Neural crest cell (in vitro differentiated cells): ENCODE measurements around the gene MRPS27. TPM values are rescaled to one million over a fixed set of nuclear protein-coding genes. Genes with fewer than 3 reads are reported as not detected.
A peak's percentile ranks its signal among the peaks of the same experiment; 100 is the strongest.

Experiments used
- DNase-seq: peaks from one replicate; pipeline ENCODE4 v3.0.0; 2021; ENCODE audit warnings: low read depth, mixed read lengths, low spot score
- H3K27ac Mint-ChIP-seq: one replicate; pipeline ENCODE4 v1.8.0; 2021; ENCODE audit warnings: mild to moderate bottlenecking, mixed read lengths; ENCODE audit not compliant: unreplicated experiment
- H3K27me3 Mint-ChIP-seq: 2 replicates; pipeline ENCODE4 v1.8.0; 2021; ENCODE audit warnings: low read depth, mild to moderate bottlenecking, mixed read lengths
- H3K36me3 Mint-ChIP-seq: 2 replicates; pipeline ENCODE4 v1.8.0; 2021; ENCODE audit warnings: low read depth, mild to moderate bottlenecking, mixed read lengths
- H3K4me1 Mint-ChIP-seq: 2 replicates; pipeline ENCODE4 v1.8.0; 2021; ENCODE audit warnings: mixed read lengths
- H3K4me3 Mint-ChIP-seq: one replicate; pipeline ENCODE4 v1.8.0; 2021; ENCODE audit warnings: mild to moderate bottlenecking, mixed read lengths
- H3K9me3 Mint-ChIP-seq: 2 replicates; pipeline ENCODE4 v1.8.0; 2021; ENCODE audit warnings: mixed read lengths
- CTCF ChIP-seq: fragments of 200-600 bp; sonication (generic); conservative IDR thresholded peaks from 2 replicates; pipeline ENCODE4 v1.5.0; 2021; ENCODE audit warnings: antibody characterized with exemption, mild to moderate bottlenecking
- long read RNA-seq: library from polyadenylated mRNA; unstranded; transcript quantifications from one replicate; pipeline ENCODE4 v2.0.0, GENCODE V29; 2020
- total RNA-seq: library from RNA; stranded (reverse); gene quantifications from 2 replicates; pipeline ENCODE4 v1.2.1, GENCODE V29; 2021

The MRPS27 gene
- 86.5 and 89.7 TPM in 2 replicates for total RNA-seq
- long read RNA-seq, transcript MRPS27-201 (11 exons, 2,785 nt), result major isoform, 388 of 494 reads
- long read RNA-seq, transcript MRPS27-202 (11 exons, 2,628 nt), result minor isoform, 30 of 494 reads
- long read RNA-seq, partial matches to known transcripts, result 17 of 494 reads
- long read RNA-seq, other reads (novel, unspliced or antisense), result 55 of 494 reads

- peaks cover 18% of the 10 kb centered on the region for H3K4me1 Mint-ChIP-seq
- no peaks in the 10 kb centered on the region for H3K27me3 Mint-ChIP-seq
- TF ChIP-seq CTCF, result peak; percentile 53
- peak; percentile 90 for DNase-seq
- peak within 1 kb of the TSS; percentile 100 for H3K4me3 Mint-ChIP-seq
- H3K27ac Mint-ChIP-seq, result peak within 1 kb of the TSS; percentile 99
- H3K9me3 Mint-ChIP-seq, result no peaks in the 10 kb centered on the region
- peaks cover 9% of the 10 kb centered on the region for H3K36me3 Mint-ChIP-seq
These were observed at the start of gene MRPS27, which contains the start of gene PTCD2 for GRCh38 chr5:72319976-72320752. Gene MRPS27 (minus strand): TSS chr5:72320240. CDS start chr5:72320221, 19 bp downstream. Gene PTCD2 (plus strand): TSS chr5:72320373. CDS start chr5:72320383, 10 bp downstream.

- Mint-ChIP-seq H3K27ac (peak overlapping the region; percentile 69), H3K4me3 (no peak overlapping the region), H3K9me3 (no peaks in the 10 kb centered on the region), H3K36me3 (peaks cover 3% of the 10 kb centered on the region), H3K27me3 (no peaks in the 10 kb centered on the region), H3K4me1 (peaks cover 15% of the 10 kb centered on the region)
- DNase-seq, result no peak
- no peak for TF ChIP-seq CTCF
These were observed 49.7 kb upstream of the MRPS27 start for GRCh38 chr5:72369711-72370110.

- H3K9me3 Mint-ChIP-seq, result no peaks in the 10 kb centered on the region
- H3K4me1 Mint-ChIP-seq, result peaks cover 19% of the 10 kb centered on the region
- peaks cover 3% of the 10 kb centered on the region for H3K36me3 Mint-ChIP-seq
- no peak for TF ChIP-seq CTCF
- no peak for DNase-seq
- H3K27me3 Mint-ChIP-seq, result no peaks in the 10 kb centered on the region
- H3K4me3 Mint-ChIP-seq, result no peak overlapping the region
- no peak overlapping the region for H3K27ac Mint-ChIP-seq
These were observed 49.3 kb upstream of the MRPS27 start for GRCh38 chr5:72369301-72369700.

- TF ChIP-seq CTCF, result no peak
- peaks cover 25% of the 10 kb centered on the region for H3K4me1 Mint-ChIP-seq
- H3K4me3 Mint-ChIP-seq, result no peak overlapping the region
- H3K27ac Mint-ChIP-seq, result no peak overlapping the region
- no peak for DNase-seq
- H3K27me3 Mint-ChIP-seq, result no peaks in the 10 kb centered on the region
- H3K36me3 Mint-ChIP-seq, result no peaks in the 10 kb centered on the region
- no peaks in the 10 kb centered on the region for H3K9me3 Mint-ChIP-seq
These were observed 48.2 kb upstream of the MRPS27 start for GRCh38 chr5:72368271-72368670.

- peak; percentile 84 for TF ChIP-seq CTCF
- peaks cover 9% of the 10 kb centered on the region for H3K36me3 Mint-ChIP-seq
- H3K9me3 Mint-ChIP-seq, result no peaks in the 10 kb centered on the region
- H3K27me3 Mint-ChIP-seq, result no peaks in the 10 kb centered on the region
- H3K4me1 Mint-ChIP-seq, result peaks cover 30% of the 10 kb centered on the region
- no peak overlapping the region for H3K27ac Mint-ChIP-seq
- DNase-seq, result peak; percentile 52
- no peak overlapping the region for H3K4me3 Mint-ChIP-seq
These were observed 46.4 kb upstream of the MRPS27 start for GRCh38 chr5:72366324-72366976.
